GM18870 (cell line): ENCODE data around the gene C9orf85.
"Not testable (repeated sequence)": the region's sequence is repeated elsewhere in the genome, so short reads cannot be mapped to it uniquely, and the experiment has no call there.

Experiments
- ATAC-seq: cut with Tn5 transposase; IDR thresholded peaks from one replicate; pipeline ENCODE4 v1.9.1; 2021; ENCODE audit warnings: moderate library complexity; ENCODE audit not compliant: unreplicated experiment

The C9orf85 gene

GRCh38 chr9:71987471-71988371 lies 76.3 kb downstream of the C9orf85 start:
- ATAC-seq: no peak

GRCh38 chr9:71990466-71990865 lies 79.0 kb downstream of the C9orf85 start:
- no peak for ATAC-seq

GRCh38 chr9:72005451-72005850 lies 94.0 kb downstream of the C9orf85 start:
- ATAC-seq: no peak

- ATAC-seq: no peak
These were observed 95.1 kb downstream of the C9orf85 start for GRCh38 chr9:72006501-72006900.

- ATAC-seq: not testable (repeated sequence)
These were observed 96.3 kb downstream of the C9orf85 start for GRCh38 chr9:72007726-72008125.

GRCh38 chr9:72012646-72013045 lies 101.2 kb downstream of the C9orf85 start:
- ATAC-seq: no peak

GRCh38 chr9:72013292-72013760 lies 101.9 kb downstream of the C9orf85 start:
- no peak for ATAC-seq

GRCh38 chr9:72022841-72023240 lies 111.4 kb downstream of the C9orf85 start:
- ATAC-seq: no peak
